GM12872 (cell line): ENCODE measurements around the gene KCNN2.

Experiments used
- TF ChIP-seq, protein P1 (sequence below): IDR thresholded peaks from 3 replicates; pipeline ENCODE4 v1.5.1; 2011; ENCODE audit warnings: low read depth, mild to moderate bottlenecking, low read length, moderate library complexity; ENCODE audit not compliant: insufficient read depth

KCNN2 gene

DNA sequence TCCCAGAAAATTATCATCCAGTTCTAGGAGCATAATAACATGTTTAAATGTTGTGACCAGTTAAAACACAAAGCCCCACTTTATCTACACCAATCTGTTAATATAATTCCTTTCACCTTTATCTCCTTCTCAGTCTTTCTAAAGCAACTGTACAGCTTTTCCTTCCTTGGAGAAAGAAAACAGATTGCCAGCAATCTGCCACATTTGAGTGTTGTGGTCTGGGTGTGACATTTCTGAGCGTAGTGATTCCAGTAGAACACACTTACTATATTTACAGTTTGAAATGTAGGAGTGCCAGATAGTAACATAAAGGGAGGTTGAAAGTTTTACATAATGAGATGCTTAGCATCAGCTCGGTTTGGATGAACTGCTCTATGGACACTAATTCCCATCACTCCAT, 76.1 kb downstream of the KCNN2 start:
- TF ChIP-seq, protein P1, sequence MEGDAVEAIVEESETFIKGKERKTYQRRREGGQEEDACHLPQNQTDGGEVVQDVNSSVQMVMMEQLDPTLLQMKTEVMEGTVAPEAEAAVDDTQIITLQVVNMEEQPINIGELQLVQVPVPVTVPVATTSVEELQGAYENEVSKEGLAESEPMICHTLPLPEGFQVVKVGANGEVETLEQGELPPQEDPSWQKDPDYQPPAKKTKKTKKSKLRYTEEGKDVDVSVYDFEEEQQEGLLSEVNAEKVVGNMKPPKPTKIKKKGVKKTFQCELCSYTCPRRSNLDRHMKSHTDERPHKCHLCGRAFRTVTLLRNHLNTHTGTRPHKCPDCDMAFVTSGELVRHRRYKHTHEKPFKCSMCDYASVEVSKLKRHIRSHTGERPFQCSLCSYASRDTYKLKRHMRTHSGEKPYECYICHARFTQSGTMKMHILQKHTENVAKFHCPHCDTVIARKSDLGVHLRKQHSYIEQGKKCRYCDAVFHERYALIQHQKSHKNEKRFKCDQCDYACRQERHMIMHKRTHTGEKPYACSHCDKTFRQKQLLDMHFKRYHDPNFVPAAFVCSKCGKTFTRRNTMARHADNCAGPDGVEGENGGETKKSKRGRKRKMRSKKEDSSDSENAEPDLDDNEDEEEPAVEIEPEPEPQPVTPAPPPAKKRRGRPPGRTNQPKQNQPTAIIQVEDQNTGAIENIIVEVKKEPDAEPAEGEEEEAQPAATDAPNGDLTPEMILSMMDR, result no peak

DNA sequence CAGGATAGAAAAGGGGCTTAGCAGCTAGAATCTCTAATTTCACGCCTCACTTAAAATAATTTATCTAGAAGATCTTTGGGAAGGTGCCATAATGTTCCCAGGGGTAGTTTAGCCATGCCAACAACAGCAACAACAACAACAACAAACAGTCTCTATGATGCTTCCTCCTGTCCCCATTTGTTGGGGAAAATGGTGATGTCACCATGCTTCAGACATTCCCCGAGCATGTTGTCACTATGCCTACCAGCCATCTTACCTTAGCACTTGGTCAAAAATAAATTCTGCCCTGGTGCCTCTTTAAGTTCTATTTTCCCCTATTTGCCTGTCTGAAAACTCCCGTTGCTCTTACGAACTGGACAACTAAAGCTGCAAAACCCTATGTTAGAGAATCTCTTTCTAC, 76.6 kb downstream of the KCNN2 start:
- TF ChIP-seq, protein P1, result no peak

DNA sequence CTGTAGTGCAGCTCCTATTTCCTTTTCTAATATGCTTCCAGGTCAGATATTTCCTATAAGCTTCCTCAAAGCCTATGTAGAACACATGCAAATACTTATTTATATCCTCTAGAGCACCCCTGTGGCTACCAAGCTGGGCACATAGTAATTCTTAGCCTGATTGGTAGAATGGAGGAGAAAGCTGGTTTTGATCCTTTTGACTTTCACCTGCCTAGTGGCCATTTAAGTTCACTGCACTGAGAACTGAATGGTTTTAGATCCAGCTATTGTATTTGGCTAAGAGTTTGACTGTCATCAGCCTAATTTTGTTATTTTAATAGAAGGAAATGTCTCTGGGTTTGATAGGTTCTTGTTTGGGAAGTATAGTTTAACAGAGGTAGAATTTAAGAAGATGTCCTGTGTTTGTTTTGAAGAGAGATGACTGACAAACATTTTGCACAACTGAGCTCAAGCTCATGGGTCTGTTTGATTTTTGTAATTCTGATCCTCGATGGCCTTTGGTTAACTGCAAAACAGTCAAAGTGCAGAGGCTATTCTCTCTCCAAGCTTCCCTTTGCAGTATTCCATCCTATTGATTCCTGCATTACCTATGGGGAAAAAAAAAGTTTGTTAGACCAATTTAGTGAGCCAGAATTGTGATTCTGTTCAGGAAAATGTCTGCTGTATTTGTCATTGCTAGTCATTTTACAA, 85.4 kb downstream of the KCNN2 start:
- TF ChIP-seq, protein P1, result peak; percentile 42; the same call in 2 of the 3 replicates

DNA sequence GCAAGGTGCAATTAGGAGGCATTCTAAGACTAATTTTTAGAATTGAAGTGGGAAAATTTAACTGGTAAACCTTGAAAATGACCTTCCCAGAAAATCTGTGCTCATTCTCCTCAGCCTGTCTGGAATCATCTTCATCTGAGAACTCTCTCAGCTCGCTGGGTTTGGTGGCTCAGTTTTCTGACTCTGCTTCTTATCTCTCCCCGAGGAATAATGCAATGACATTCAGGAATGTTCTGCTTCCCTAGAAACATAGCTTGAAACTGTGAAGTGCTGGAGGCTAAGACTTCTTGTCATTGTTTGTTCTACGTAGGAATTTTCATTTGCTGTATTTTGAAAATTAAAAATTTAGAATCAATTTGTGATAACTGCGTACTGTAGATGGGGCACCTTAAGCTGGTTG, 86.6 kb downstream of the KCNN2 start:
- TF ChIP-seq, protein P1, result no peak

DNA sequence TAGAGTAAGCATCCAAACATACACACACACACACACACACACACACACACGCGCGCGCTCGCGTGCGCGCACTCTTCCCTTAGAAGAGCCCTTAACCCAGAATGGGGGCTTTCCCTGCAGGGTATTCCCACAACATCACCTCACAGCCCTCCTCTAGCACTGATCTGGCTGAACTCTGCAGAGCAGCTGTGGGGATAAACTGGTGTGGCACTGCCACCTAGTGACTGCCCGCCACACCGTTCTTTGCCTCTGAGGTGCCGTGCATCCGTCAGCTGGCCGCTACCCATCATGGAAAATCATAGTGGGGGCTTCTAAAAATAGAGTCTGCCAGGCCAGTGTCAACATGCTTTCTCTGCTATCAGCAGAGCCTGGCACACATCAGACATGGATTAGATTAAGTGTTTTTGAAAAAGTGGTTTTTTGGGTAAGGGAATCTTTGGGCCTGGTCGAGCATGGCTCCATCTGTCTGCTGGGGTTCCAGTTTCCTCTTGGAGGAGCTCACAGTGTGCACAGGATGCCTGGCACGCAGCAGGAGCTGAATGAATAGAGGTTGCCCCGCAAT, 88.1 kb downstream of the KCNN2 start:
- TF ChIP-seq, protein P1, result peak; percentile 88

DNA sequence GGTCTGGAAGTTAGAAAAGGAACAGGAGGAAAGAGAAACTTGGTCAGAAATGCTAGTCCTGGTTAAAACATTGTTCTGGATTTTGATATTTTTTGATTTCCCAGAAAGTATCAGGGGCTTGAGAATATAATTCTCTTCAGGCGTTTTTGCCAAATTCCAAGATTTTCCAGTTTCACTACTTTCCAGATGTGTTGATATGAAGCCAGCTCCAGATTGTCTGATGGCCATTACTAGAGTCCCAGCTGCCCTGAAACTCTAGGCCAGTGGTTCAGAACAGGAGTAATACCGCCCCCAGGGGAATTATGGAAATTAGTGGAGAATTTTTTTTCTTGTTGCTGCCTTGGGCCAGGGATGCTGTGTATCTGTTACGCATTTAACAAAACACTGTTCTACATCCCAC, 88.6 kb downstream of the KCNN2 start:
- TF ChIP-seq, protein P1, result no peak

DNA sequence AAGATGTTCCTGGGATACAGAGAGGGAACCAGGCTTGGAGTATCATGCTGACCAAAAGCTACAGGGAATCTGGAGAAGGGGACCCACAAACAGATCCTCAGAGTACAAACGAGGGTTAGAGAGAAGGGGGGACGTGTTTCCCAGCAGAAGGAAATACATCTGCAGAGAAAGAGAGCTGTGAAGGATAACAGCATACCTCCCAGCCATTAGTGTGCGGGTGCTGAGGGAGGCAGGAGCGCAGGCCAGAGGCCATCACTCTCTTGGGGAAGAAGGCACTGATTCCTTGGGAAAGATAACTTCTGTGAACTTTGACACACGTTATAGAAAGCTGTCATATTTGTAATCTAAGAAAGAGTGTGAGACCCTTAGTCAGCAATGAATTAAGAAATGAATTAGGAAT, 96.9 kb downstream of the KCNN2 start:
- TF ChIP-seq, protein P1, result no peak
